B cell (primary cell): Measurements from ENCODE around the gene TSPAN18. TPM values are rescaled to one million over a fixed set of nuclear protein-coding genes. Genes with fewer than 3 reads are reported as not detected.

Source experiments
- ATAC-seq: fragments of 200-7000 bp; cut with Tn5 transposase; one replicate; pipeline ENCODE4 v1.10.0; 2021; ENCODE audit warnings: low read depth, mild to moderate bottlenecking, moderate number of reproducible peaks, moderate library complexity
- CTCF ChIA-PET: fragments of 350-600 bp; sonication (Branson Sonifier 250); formaldehyde crosslinking; loops from one replicate; lab custom pipeline; 2021; ENCODE audit warnings: antibody characterized with exemption, inconsistent platforms; lab: Charles Lee
- POLR2A ChIA-PET: fragments of 350-600 bp; sonication (Branson Sonifier 250); formaldehyde crosslinking; loops from one replicate; lab custom pipeline; 2021; ENCODE audit warnings: antibody characterized with exemption; lab: Charles Lee
- DNase-seq: peaks from one replicate; pipeline ENCODE4 v3.0.0; 2013
- H2AFZ ChIP-seq: 2 replicates; pipeline ENCODE4 v1.6.1; 2012; ENCODE audit warnings: mild to moderate bottlenecking, low read depth, low read length; ENCODE audit not compliant: insufficient read depth, poor library complexity, severe bottlenecking
- H3K27ac ChIP-seq, 2 donors: 1 replicate in 1 of 2; 2 replicates in 1 of 2; pipeline ENCODE4 v1.5.1; 2012 to 2013; ENCODE audit warnings: low read length in 2 of 2, mild to moderate bottlenecking in 2 of 2, moderate library complexity in 1 of 2
- H3K27me3 ChIP-seq, 4 experiments: fragments of 200-600 bp in 1 of 4; sonication (generic) in 1 of 4; replicated peaks in 1 of 4; 1 replicate in 2 of 4; 2 replicates in 2 of 4; pipeline versions ENCODE4 v1.6.1 to v1.7.0; 2013 to 2016; ENCODE audit warnings: low read length in 3 of 4, mild to moderate bottlenecking in 2 of 4, mixed read lengths in 1 of 4, moderate library complexity in 1 of 4; ENCODE audit not compliant: insufficient read depth in 4 of 4, control insufficient read depth in 3 of 4; ENCODE audit errors: control extremely low read depth in 1 of 4
- H3K36me3 ChIP-seq, 2 experiments: replicated peaks in 1 of 2; 1 replicate in 1 of 2; 2 replicates in 1 of 2; pipeline versions ENCODE4 v1.6.1 to v1.7.1; 2013; ENCODE audit warnings: low read length in 1 of 2; ENCODE audit not compliant: insufficient read depth in 2 of 2, control insufficient read depth in 1 of 2; ENCODE audit errors: control extremely low read depth in 1 of 2, extremely low read depth in 1 of 2
- H3K4me1 ChIP-seq, 2 donors: fragments of 200-600 bp in 1 of 2; sonication (generic) in 1 of 2; 1 replicate in 1 of 2; 2 replicates in 1 of 2; pipeline versions ENCODE4 v1.5.1 to v1.6.1; 2013 to 2017; ENCODE audit warnings: low read length in 2 of 2; ENCODE audit not compliant: control insufficient read depth in 2 of 2, insufficient read depth in 2 of 2
- H3K4me2 ChIP-seq: replicated peaks from 2 replicates; pipeline ENCODE3; 2012; ENCODE audit warnings: mild to moderate bottlenecking, low read depth, low read length; ENCODE audit not compliant: poor library complexity, severe bottlenecking
- H3K4me3 ChIP-seq, 5 experiments: fragments of 200-600 bp in 1 of 5; sonication (generic) in 1 of 5; 1 replicate in 3 of 5; 2 replicates in 2 of 5; pipeline versions ENCODE4 v1.5.1 to v1.7.0; 2011 to 2016; ENCODE audit warnings: low read length in 4 of 5, mild to moderate bottlenecking in 4 of 5, low read depth in 2 of 5, control low read depth in 1 of 5, moderate library complexity in 1 of 5; ENCODE audit not compliant: insufficient read depth in 1 of 5; ENCODE audit errors: control extremely low read depth in 1 of 5, extremely low read depth in 1 of 5
- H3K79me2 ChIP-seq: fragments of 200-600 bp; sonication (generic); one replicate; pipeline ENCODE4 v1.6.0; 2016; ENCODE audit warnings: low read length; ENCODE audit not compliant: control insufficient read depth, insufficient read depth
- H3K9ac ChIP-seq: fragments of 200-600 bp; sonication (generic); 2 replicates; pipeline ENCODE4 v1.6.1; 2017; ENCODE audit warnings: mild to moderate bottlenecking, low read length, moderate library complexity
- H3K9me3 ChIP-seq, 3 donors: one replicate each; pipeline versions ENCODE4 v1.6.1 to v1.7.1; 2013; ENCODE audit warnings: low read length in 2 of 3; ENCODE audit not compliant: control insufficient read depth in 2 of 3, insufficient read depth in 1 of 3; ENCODE audit errors: control extremely low read depth in 1 of 3
- H4K20me1 ChIP-seq: 2 replicates; pipeline ENCODE4 v1.6.0; 2012; ENCODE audit warnings: mild to moderate bottlenecking, low read length; ENCODE audit not compliant: insufficient read depth, control insufficient read depth, poor library complexity, severe bottlenecking
- H3K27ac Mint-ChIP-seq: one replicate; pipeline ENCODE4 v1.8.0; 2021; ENCODE audit warnings: mixed read lengths
- H3K27me3 Mint-ChIP-seq: one replicate; pipeline ENCODE4 v1.8.0; 2021; ENCODE audit warnings: mixed read lengths
- H3K4me1 Mint-ChIP-seq: one replicate; pipeline ENCODE4 v1.8.0; 2021; ENCODE audit warnings: mixed read lengths
- H3K4me3 Mint-ChIP-seq: one replicate; pipeline ENCODE4 v1.8.0; 2021; ENCODE audit warnings: mixed read lengths
- H3K9me3 Mint-ChIP-seq: one replicate; pipeline ENCODE4 v1.8.0; 2022; ENCODE audit warnings: mixed read lengths; ENCODE audit not compliant: insufficient read depth
- EZH2 ChIP-seq: IDR thresholded peaks from 2 replicates; pipeline ENCODE4 v1.6.1; 2012; ENCODE audit warnings: borderline replicate concordance, low read depth, mild to moderate bottlenecking, moderate library complexity, low read length; ENCODE audit not compliant: insufficient read depth, poor library complexity, severe bottlenecking
- WGBS: methylation state at CpG from one replicate; pipeline ENCODE4 v1.1.5; 2013; ENCODE audit warnings: missing lambda C conversion rate; ENCODE audit not compliant: insufficient coverage; 5-methylcytosine and 5-hydroxymethylcytosine counted together
- intact Hi-C: fragments of 100-400 bp; cut with micrococcal nuclease; formaldehyde crosslinking; loops from one replicate; pipeline ENCODE4 v1.10.0; 2022
- polyA plus RNA-seq: library from polyadenylated mRNA; depleted of rRNA; stranded (reverse); fragments of >200 nt; gene quantifications from 2 replicates; pipeline ENCODE4 v1.2.3, GENCODE V29; 2012
- total RNA-seq, 2 donors: library from RNA; stranded (reverse); fragments of 120-200 nt in 1 of 2; gene quantifications; 1 replicate in 1 of 2; 2 replicates in 1 of 2; pipeline versions ENCODE4 v1.2.3 to v1.2.4, GENCODE V29; 2013 to 2022
- TF ChIP-seq, protein P1 (sequence below): fragments of 200-600 bp; IDR thresholded peaks from one replicate; pipeline ENCODE4 v1.8.0; 2022; ENCODE audit warnings: antibody characterized with exemption, mild to moderate bottlenecking

Gene TSPAN18
- total and polyA plus RNA-seq, 2 donors (not counting 1 experiment from before 2014, with no cell fraction given) = 0.75 to 2.0 TPM

DNA sequence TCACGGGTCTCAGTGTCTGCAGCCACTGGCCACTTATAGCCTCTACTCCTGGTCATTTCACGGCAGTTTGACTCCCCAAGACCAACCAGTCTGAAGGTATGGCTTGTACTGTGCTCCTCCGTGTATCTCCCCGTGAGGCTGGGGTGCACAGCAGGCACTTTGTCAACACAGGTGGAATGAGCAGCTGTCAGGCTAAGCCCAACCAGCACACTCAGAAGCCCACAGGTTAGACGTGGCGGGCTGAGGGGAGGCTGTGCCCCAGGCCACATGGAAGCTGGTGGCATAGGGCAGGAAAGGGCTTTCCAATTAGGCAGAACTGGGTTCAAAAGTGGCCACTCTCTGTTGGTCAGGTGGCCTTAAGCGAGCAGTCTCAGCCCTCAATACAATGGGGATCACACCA is 216.9 kb downstream of the TSPAN18 start:
- Histone ChIP-seq H3K36me3 (peaks cover 0 to 24% of the 10 kb centered on the region in 2 experiments), H3K4me3 (no peak overlapping the region), H4K20me1 (peaks cover 22% of the 10 kb centered on the region), H3K9ac (peak overlapping the region; percentile 39), H3K4me2 (peak overlapping the region; percentile 88), H3K4me1 (peaks cover 63 to 78% of the 10 kb centered on the region in 2 donors), H3K27ac (peak overlapping the region in 1 of 2 donors; percentile 67), H3K27me3 (no peaks in the 10 kb centered on the region), H3K9me3 (no peaks in the 10 kb centered on the region), H3K79me2 (peaks cover 58% of the 10 kb centered on the region), H2AFZ (no peak overlapping the region)
- Mint-ChIP-seq H3K4me1 (peaks cover 98% of the 10 kb centered on the region), H3K9me3 (no peaks in the 10 kb centered on the region), H3K27ac (peak overlapping the region; percentile 95), H3K27me3 (no peaks in the 10 kb centered on the region), H3K4me3 (peak overlapping the region; percentile 90)
- DNase-seq (no peak), ATAC-seq (peak; percentile 9)
- TF ChIP-seq EZH2 = no peak
- TF ChIP-seq, protein P1, sequence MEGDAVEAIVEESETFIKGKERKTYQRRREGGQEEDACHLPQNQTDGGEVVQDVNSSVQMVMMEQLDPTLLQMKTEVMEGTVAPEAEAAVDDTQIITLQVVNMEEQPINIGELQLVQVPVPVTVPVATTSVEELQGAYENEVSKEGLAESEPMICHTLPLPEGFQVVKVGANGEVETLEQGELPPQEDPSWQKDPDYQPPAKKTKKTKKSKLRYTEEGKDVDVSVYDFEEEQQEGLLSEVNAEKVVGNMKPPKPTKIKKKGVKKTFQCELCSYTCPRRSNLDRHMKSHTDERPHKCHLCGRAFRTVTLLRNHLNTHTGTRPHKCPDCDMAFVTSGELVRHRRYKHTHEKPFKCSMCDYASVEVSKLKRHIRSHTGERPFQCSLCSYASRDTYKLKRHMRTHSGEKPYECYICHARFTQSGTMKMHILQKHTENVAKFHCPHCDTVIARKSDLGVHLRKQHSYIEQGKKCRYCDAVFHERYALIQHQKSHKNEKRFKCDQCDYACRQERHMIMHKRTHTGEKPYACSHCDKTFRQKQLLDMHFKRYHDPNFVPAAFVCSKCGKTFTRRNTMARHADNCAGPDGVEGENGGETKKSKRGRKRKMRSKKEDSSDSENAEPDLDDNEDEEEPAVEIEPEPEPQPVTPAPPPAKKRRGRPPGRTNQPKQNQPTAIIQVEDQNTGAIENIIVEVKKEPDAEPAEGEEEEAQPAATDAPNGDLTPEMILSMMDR = no peak
- POLR2A ChIA-PET = interaction anchor here (0.6 to 3.9 kb wide), 3 partner anchors 82 to 393 kb away, joined by 4 to 16 read pairs (median 6); no protein-coding TSS in a partner anchor
- CTCF ChIA-PET = interaction anchor here (1.3 to 9.6 kb wide), 5 partner anchors 16 to 167 kb away, joined by 3 to 154 read pairs (median 10); no protein-coding TSS in a partner anchor
- WGBS = 32% methylated on average over 6 of the region's 7 CpGs
- intact Hi-C loops = loop anchor here (1.0 to 10.0 kb wide), 4 partner anchors 86 to 379 kb away; partner anchors contain the start of genes CD82 and PRDM11

DNA sequence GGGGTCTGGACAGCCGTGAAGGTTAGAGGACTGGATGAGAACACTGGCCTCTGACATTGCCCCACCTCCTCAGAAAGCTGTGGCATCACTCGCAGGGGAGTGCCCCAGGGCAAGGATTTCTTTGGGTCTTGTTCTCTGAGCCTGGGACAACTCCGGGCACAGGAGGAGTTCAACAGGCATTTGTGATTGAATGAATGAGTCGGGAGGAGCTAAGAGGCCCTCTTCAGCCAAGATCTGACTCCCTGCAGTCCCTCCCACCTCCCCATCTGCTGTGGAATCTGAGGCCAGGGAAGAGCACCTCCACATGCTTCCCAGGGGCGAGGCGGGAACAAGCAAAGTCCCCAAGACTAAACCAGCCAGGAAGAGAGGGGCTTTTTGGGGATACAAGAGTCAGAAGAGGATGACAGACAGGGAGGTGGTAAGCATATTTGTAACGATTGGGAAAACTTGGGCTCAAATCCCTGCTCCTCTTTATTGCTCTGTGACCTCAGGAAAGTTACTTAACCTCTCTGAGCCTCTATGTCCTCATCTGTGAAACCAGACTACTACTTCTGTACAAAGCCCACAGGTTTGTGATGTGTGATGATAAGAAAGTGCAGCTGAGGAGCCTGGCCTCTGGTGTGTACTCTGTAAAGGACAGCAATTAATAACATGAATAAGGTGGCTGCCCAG is 217.6 kb downstream of the TSPAN18 start:
- no peak overlapping the region for H3K9ac ChIP-seq
- peaks cover 59% of the 10 kb centered on the region for H3K79me2 ChIP-seq
- no peak overlapping the region for H3K27ac ChIP-seq
- H3K4me3 ChIP-seq = no peak overlapping the region
- H3K4me2 ChIP-seq = peak overlapping the region; percentile 88
- H3K27me3 ChIP-seq = no peaks in the 10 kb centered on the region
- Mint-ChIP-seq H3K4me1 (peaks cover 100% of the 10 kb centered on the region), H3K27ac (peak overlapping the region; percentile 95), H3K4me3 (peak overlapping the region; percentile 90), H3K27me3 (no peaks in the 10 kb centered on the region), H3K9me3 (no peaks in the 10 kb centered on the region)
- intact Hi-C loops = loop anchor here (10.0 kb wide), 2 partner anchors 340 to 380 kb away; partner anchors contain the start of gene CD82
- no peaks in the 10 kb centered on the region for H3K9me3 ChIP-seq
- DNase-seq (no peak), ATAC-seq (no peak)
- H2AFZ ChIP-seq = no peak overlapping the region
- peaks cover 20% of the 10 kb centered on the region for H4K20me1 ChIP-seq
- peaks cover 0 to 21% of the 10 kb centered on the region in 2 experiments for H3K36me3 ChIP-seq
- TF ChIP-seq EZH2 = no peak
- TF ChIP-seq, protein P1 = no peak
- 75% methylated on average over 1 of the region's 7 CpGs for WGBS
- POLR2A ChIA-PET = interaction anchor here (0.6 to 3.9 kb wide), 3 partner anchors 81 to 393 kb away, joined by 3 to 16 read pairs (median 6); no protein-coding TSS in a partner anchor
- CTCF ChIA-PET = interaction anchor here (1.3 to 9.6 kb wide), 5 partner anchors 7 to 161 kb away, joined by 4 to 154 read pairs (median 69); no protein-coding TSS in a partner anchor
- H3K4me1 ChIP-seq = peaks cover 67 to 79% of the 10 kb centered on the region in 2 donors
